ENCODE data around the gene IL10RB. TPM values are rescaled to one million over a fixed set of nuclear protein-coding genes. Genes with fewer than 3 reads are reported as not detected.

Gene IL10RB
- total RNA-seq, 4 donors from 2014 or later: 13.1 to 23.7 (median 20.5) TPM

- H3K27me3 ChIP-seq: no peaks in the 10 kb centered on the region
- H3K4me3 ChIP-seq: no peak overlapping the region
- peaks cover 6 to 28% (median 20%) of the 10 kb centered on the region in 3 donors for H3K4me1 ChIP-seq
- H3K27ac ChIP-seq: no peak overlapping the region
- no peak for ATAC-seq
- no peaks in the 10 kb centered on the region for H3K9me3 ChIP-seq
- no peak for TF ChIP-seq EP300 (IDR thresholded peaks at IDR 0.05)
- no peak for TF ChIP-seq POLR2AphosphoS5 (IDR thresholded peaks at IDR 0.05)
- TF ChIP-seq POLR2A (IDR thresholded peaks at IDR 0.05): no peak
- no peak for TF ChIP-seq CTCF (IDR thresholded peaks at IDR 0.05)
- peaks cover 0 to 23% of the 10 kb centered on the region in 2 donors for H3K36me3 ChIP-seq
- WGBS, 2 donors (ENCODE audit: low coverage in 1 of 2): 86 to 100% methylated on average over 1 to 3 of the region's 3 CpGs
Observed at GRCh38 chr21:33330726-33331125, 64.6 kb downstream of the IL10RB start.

DNA sequence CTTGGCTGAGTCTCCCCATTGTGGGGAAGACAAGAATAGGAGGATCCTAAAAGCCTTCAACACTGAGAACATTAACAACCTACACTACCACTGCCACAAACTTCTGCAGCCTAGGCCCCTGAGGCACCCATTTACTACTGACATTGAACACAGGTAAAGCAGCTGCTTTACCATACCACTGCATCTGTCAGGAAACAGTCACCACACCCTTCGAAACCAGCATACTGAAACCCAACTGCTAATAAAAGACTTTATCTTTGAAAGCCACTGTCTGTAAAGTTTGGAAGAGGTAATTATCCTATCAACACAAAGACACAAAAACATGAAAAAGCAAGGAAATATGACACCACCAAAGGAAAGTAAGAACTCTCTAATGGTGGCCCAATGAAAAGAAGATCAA lies 66.0 kb downstream of the IL10RB start:
- Histone ChIP-seq H3K9me3 (no peaks in the 10 kb centered on the region), H3K27me3 (no peaks in the 10 kb centered on the region), H3K27ac (no peak overlapping the region), H3K4me3 (no peak overlapping the region), H3K36me3 (peaks cover 0 to 32% of the 10 kb centered on the region in 2 donors), H3K4me1 (peaks cover 0 to 14% (median 8%) of the 10 kb centered on the region in 3 donors)
- TF ChIP-seq POLR2A (IDR thresholded peaks at IDR 0.05): no peak
- no peak for ATAC-seq
- WGBS, 2 donors (ENCODE audit: low coverage in 1 of 2): 100% methylated on average over 1 of the region's 1 CpG; no CpG with 5 or more reads in 1 of the 2 donors

- 72 to 77% methylated on average over 3 to 4 of the region's 4 CpGs for WGBS, 2 donors (ENCODE audit: low coverage in 1 of 2)
- no peak overlapping the region for H3K4me3 ChIP-seq
Observed at GRCh38 chr21:33334191-33334590, 68.0 kb downstream of the IL10RB start.

DNA sequence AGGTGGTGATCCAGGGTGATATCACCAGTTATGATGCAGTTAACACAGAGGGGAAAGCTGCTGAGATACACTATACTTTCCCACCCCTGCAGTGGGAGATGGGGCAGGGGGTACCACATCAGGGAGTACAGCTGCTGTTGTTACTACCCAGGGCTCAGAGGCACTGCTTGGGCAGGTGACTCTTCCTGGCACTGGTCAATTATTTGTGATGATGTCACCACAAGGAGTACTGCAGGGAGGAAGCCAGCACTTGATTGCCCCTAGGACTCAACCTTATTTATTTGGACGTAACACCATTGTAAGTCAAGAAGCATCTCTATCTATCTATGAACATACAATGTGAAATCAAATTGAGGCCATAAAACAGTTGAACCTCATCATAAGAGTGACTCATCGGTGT lies 68.7 kb downstream of the IL10RB start:
- no peak overlapping the region for H3K4me3 ChIP-seq
- peaks cover 0 to 37% of the 10 kb centered on the region in 2 donors for H3K36me3 ChIP-seq
- no peak overlapping the region for H3K27ac ChIP-seq
- TF ChIP-seq POLR2A (IDR thresholded peaks at IDR 0.05): no peak
- TF ChIP-seq CTCF (IDR thresholded peaks at IDR 0.05): no peak
- no peak for TF ChIP-seq POLR2AphosphoS5 (IDR thresholded peaks at IDR 0.05)
- TF ChIP-seq EP300 (IDR thresholded peaks at IDR 0.05): no peak
- no peaks in the 10 kb centered on the region for H3K9me3 ChIP-seq
- H3K4me1 ChIP-seq: peaks cover 0 to 16% (median 0%) of the 10 kb centered on the region in 3 donors
- ATAC-seq: no peak
- no peaks in the 10 kb centered on the region for H3K27me3 ChIP-seq
- 82 to 85% methylated on average over 2 of the region's 2 CpGs for WGBS, 2 donors (ENCODE audit: low coverage in 1 of 2)

More at GRCh38 chr21:33334191-33334590, 68.0 kb downstream of the IL10RB start:
- H3K27me3 ChIP-seq: no peaks in the 10 kb centered on the region
- no peak overlapping the region for H3K27ac ChIP-seq
- H3K36me3 ChIP-seq: peaks cover 0 to 37% of the 10 kb centered on the region in 2 donors
- no peak for ATAC-seq
- peaks cover 0 to 10% (median 0%) of the 10 kb centered on the region in 3 donors for H3K4me1 ChIP-seq
- TF ChIP-seq EP300 (IDR thresholded peaks at IDR 0.05) (no peak), CTCF (IDR thresholded peaks at IDR 0.05) (no peak)
- no peaks in the 10 kb centered on the region for H3K9me3 ChIP-seq

GRCh38 chr21:33339135-33339534 lies 73.0 kb downstream of the IL10RB start:
- Histone ChIP-seq H3K4me3 (no peak overlapping the region), H3K27me3 (no peaks in the 10 kb centered on the region), H3K9me3 (no peaks in the 10 kb centered on the region), H3K4me1 (peaks cover 0 to 15% (median 0%) of the 10 kb centered on the region in 3 donors), H3K27ac (no peak overlapping the region), H3K36me3 (peaks cover 0 to 49% of the 10 kb centered on the region in 2 donors)
- whole genome bisulfite sequencing, 2 donors (ENCODE audit: low coverage in 1 of 2): 28% methylated on average over 1 of the region's 1 CpG; no CpG with 5 or more reads in 1 of the 2 donors
- TF ChIP-seq POLR2AphosphoS5 (IDR thresholded peaks at IDR 0.05): no peak
- no peak for TF ChIP-seq EP300 (IDR thresholded peaks at IDR 0.05)
- TF ChIP-seq CTCF (IDR thresholded peaks at IDR 0.05): no peak
- no peak for TF ChIP-seq POLR2A (IDR thresholded peaks at IDR 0.05)
- no peak for ATAC-seq
